Measurements from ENCODE around the gene DSCAM. TPM values are rescaled to one million over a fixed set of nuclear protein-coding genes. Genes with fewer than 3 reads are reported as not detected.

DSCAM gene
- total RNA-seq, 1 experiment from 2014 or later = 0.13 TPM

DNA sequence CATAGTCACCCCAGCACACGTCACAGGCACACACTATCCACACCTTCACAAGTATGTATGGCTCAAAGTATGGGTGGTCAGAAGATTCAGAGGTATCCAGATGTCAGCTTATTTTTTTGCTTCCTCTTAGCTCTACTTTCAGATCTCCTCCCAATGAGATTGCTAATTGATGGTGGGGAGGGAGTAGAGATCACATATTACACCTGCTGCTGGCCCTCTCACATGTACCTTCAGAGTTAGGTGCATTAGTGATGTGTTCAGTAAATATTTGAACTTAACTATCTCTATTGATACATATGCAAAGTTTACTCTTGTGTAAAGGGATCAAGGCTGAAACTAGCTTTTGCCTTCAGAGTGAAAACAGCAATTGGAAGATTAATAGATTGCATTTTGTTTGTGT lies 717.1 kb downstream of the DSCAM start:
- no peak overlapping the region for H3K27ac Mint-ChIP-seq
- POLR2A ChIA-PET = no interaction called here
- CTCF ChIA-PET = interaction anchor here (1.1 kb wide), 1 partner anchor 14 kb away, joined by 4 read pairs; no protein-coding TSS in a partner anchor
- H3K4me1 Mint-ChIP-seq = peaks cover 7% of the 10 kb centered on the region
- no peak overlapping the region for H3K4me3 Mint-ChIP-seq
- no peak for ATAC-seq
- H3K27me3 Mint-ChIP-seq (ENCODE audit: low read depth) = no peaks in the 10 kb centered on the region; the same call in 1 of the 2 replicates
- H3K9me3 Mint-ChIP-seq = peaks cover 12% of the 10 kb centered on the region
- DNase-seq (ENCODE audit: low spot score) = no peak
- no peaks in the 10 kb centered on the region for H3K36me3 Mint-ChIP-seq
- TF ChIP-seq HMGA2 (CRISPR knock-in tag; IDR thresholded peaks at IDR 0.05) (no peak), NR1H2 (CRISPR knock-in tag; IDR thresholded peaks at IDR 0.05) (no peak), SP1 (CRISPR knock-in tag; conservative IDR thresholded peaks at IDR 0.05) (no peak), GTF2I (CRISPR knock-in tag; conservative IDR thresholded peaks at IDR 0.05) (no peak), MXD4 (CRISPR knock-in tag; IDR thresholded peaks at IDR 0.05; ENCODE audit: borderline replicate concordance) (no peak), SMAD3 (CRISPR knock-in tag; IDR thresholded peaks at IDR 0.05; ENCODE audit: borderline replicate concordance) (no peak), ZNF317 (CRISPR knock-in tag; IDR thresholded peaks at IDR 0.05; ENCODE audit: borderline replicate concordance, low read depth) (no peak)
- TF ChIP-seq, protein P1, sequence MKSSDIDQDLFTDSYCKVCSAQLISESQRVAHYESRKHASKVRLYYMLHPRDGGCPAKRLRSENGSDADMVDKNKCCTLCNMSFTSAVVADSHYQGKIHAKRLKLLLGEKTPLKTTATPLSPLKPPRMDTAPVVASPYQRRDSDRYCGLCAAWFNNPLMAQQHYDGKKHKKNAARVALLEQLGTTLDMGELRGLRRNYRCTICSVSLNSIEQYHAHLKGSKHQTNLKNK (CRISPR knock-in tag; IDR thresholded peaks at IDR 0.05) = no peak
- TF ChIP-seq, protein P2, sequence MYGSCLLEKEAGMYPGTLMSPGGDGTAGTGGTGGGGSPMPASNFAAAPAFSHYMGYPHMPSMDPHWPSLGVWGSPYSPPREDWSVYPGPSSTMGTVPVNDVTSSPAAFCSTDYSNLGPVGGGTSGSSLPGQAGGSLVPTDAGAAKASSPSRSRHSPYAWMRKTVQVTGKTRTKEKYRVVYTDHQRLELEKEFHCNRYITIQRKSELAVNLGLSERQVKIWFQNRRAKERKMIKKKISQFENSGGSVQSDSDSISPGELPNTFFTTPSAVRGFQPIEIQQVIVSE (CRISPR knock-in tag; IDR thresholded peaks at IDR 0.05; ENCODE audit: borderline replicate concordance) = no peak

DNA sequence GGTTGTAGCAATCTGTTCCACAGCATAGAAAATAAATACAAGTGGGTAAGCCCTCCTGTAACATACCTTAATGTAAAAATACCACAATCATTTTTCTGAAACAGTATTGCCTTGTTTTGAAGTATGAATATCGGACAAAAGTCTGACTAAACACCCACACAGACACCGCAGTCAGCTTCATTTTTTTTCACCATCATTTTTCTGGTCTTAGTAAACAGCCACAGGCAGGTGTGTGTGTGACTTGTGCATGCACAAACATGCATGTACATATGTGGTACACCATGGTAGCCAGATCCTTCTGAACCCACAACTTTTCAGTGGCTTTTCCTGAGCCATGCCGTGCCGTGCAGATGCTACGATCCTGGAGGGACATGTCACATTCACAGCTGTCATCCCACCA lies 718.1 kb downstream of the DSCAM start:
- H3K27me3 Mint-ChIP-seq (ENCODE audit: low read depth) = no peaks in the 10 kb centered on the region; the same call in 1 of the 2 replicates
- no peak overlapping the region for H3K4me3 Mint-ChIP-seq
- ChIA-PET CTCF (interaction anchor here (1.1 kb wide), 1 partner anchor 15 kb away, joined by 4 read pairs; no protein-coding TSS in a partner anchor), POLR2A (no interaction called here)
- DNase-seq (ENCODE audit: low spot score) (no peak), ATAC-seq (no peak)
- TF ChIP-seq, protein P3, sequence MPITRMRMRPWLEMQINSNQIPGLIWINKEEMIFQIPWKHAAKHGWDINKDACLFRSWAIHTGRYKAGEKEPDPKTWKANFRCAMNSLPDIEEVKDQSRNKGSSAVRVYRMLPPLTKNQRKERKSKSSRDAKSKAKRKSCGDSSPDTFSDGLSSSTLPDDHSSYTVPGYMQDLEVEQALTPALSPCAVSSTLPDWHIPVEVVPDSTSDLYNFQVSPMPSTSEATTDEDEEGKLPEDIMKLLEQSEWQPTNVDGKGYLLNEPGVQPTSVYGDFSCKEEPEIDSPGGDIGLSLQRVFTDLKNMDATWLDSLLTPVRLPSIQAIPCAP (CRISPR knock-in tag; IDR thresholded peaks at IDR 0.05) = no peak
- TF ChIP-seq, protein P4, sequence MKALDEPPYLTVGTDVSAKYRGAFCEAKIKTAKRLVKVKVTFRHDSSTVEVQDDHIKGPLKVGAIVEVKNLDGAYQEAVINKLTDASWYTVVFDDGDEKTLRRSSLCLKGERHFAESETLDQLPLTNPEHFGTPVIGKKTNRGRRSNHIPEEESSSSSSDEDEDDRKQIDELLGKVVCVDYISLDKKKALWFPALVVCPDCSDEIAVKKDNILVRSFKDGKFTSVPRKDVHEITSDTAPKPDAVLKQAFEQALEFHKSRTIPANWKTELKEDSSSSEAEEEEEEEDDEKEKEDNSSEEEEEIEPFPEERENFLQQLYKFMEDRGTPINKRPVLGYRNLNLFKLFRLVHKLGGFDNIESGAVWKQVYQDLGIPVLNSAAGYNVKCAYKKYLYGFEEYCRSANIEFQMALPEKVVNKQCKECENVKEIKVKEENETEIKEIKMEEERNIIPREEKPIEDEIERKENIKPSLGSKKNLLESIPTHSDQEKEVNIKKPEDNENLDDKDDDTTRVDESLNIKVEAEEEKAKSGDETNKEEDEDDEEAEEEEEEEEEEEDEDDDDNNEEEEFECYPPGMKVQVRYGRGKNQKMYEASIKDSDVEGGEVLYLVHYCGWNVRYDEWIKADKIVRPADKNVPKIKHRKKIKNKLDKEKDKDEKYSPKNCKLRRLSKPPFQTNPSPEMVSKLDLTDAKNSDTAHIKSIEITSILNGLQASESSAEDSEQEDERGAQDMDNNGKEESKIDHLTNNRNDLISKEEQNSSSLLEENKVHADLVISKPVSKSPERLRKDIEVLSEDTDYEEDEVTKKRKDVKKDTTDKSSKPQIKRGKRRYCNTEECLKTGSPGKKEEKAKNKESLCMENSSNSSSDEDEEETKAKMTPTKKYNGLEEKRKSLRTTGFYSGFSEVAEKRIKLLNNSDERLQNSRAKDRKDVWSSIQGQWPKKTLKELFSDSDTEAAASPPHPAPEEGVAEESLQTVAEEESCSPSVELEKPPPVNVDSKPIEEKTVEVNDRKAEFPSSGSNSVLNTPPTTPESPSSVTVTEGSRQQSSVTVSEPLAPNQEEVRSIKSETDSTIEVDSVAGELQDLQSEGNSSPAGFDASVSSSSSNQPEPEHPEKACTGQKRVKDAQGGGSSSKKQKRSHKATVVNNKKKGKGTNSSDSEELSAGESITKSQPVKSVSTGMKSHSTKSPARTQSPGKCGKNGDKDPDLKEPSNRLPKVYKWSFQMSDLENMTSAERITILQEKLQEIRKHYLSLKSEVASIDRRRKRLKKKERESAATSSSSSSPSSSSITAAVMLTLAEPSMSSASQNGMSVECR (CRISPR knock-in tag; IDR thresholded peaks at IDR 0.05; ENCODE audit: borderline replicate concordance) = no peak
- TF ChIP-seq SP1 (CRISPR knock-in tag; conservative IDR thresholded peaks at IDR 0.05) = no peak
- TF ChIP-seq HMGA2 (CRISPR knock-in tag; IDR thresholded peaks at IDR 0.05) = no peak
- no peak for TF ChIP-seq MYBL2 (CRISPR knock-in tag; IDR thresholded peaks at IDR 0.05)
- TF ChIP-seq, protein P5, sequence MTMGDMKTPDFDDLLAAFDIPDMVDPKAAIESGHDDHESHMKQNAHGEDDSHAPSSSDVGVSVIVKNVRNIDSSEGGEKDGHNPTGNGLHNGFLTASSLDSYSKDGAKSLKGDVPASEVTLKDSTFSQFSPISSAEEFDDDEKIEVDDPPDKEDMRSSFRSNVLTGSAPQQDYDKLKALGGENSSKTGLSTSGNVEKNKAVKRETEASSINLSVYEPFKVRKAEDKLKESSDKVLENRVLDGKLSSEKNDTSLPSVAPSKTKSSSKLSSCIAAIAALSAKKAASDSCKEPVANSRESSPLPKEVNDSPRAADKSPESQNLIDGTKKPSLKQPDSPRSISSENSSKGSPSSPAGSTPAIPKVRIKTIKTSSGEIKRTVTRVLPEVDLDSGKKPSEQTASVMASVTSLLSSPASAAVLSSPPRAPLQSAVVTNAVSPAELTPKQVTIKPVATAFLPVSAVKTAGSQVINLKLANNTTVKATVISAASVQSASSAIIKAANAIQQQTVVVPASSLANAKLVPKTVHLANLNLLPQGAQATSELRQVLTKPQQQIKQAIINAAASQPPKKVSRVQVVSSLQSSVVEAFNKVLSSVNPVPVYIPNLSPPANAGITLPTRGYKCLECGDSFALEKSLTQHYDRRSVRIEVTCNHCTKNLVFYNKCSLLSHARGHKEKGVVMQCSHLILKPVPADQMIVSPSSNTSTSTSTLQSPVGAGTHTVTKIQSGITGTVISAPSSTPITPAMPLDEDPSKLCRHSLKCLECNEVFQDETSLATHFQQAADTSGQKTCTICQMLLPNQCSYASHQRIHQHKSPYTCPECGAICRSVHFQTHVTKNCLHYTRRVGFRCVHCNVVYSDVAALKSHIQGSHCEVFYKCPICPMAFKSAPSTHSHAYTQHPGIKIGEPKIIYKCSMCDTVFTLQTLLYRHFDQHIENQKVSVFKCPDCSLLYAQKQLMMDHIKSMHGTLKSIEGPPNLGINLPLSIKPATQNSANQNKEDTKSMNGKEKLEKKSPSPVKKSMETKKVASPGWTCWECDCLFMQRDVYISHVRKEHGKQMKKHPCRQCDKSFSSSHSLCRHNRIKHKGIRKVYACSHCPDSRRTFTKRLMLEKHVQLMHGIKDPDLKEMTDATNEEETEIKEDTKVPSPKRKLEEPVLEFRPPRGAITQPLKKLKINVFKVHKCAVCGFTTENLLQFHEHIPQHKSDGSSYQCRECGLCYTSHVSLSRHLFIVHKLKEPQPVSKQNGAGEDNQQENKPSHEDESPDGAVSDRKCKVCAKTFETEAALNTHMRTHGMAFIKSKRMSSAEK (CRISPR knock-in tag; IDR thresholded peaks at IDR 0.05; ENCODE audit: borderline replicate concordance) = no peak
- TF ChIP-seq PRRX2 (CRISPR knock-in tag; IDR thresholded peaks at IDR 0.05) = no peak
- H3K36me3 Mint-ChIP-seq = no peaks in the 10 kb centered on the region
- peaks cover under 1% of the 10 kb centered on the region; the same call in 1 of the 2 replicates for H3K4me1 Mint-ChIP-seq
- no peak overlapping the region for H3K27ac Mint-ChIP-seq
- peaks cover 18% of the 10 kb centered on the region for H3K9me3 Mint-ChIP-seq
